Subcutaneous adipose tissue (tissue), 4 donors: Measurements from ENCODE around the gene CASP6. TPM values are rescaled to one million over a fixed set of nuclear protein-coding genes. Genes with fewer than 3 reads are reported as not detected.

ENCODE experiments used
- CTCF ChIP-seq: fragments of 450-650 bp; IDR thresholded peaks from one replicate; pipeline ENCODE4 v1.5.1; 2016; ENCODE audit warnings: low read depth, mild to moderate bottlenecking, control low read depth, antibody characterized with exemption, moderate library complexity
- total RNA-seq, 4 donors: library from RNA; depleted of rRNA; stranded (reverse); fragments of >200 nt; gene quantifications; one replicate each; pipeline ENCODE4 v1.1.0, GENCODE V29; 2016

CASP6 gene
- total RNA-seq, 4 donors from 2014 or later: 7.3 to 30.0 (median 24.1) TPM

DNA sequence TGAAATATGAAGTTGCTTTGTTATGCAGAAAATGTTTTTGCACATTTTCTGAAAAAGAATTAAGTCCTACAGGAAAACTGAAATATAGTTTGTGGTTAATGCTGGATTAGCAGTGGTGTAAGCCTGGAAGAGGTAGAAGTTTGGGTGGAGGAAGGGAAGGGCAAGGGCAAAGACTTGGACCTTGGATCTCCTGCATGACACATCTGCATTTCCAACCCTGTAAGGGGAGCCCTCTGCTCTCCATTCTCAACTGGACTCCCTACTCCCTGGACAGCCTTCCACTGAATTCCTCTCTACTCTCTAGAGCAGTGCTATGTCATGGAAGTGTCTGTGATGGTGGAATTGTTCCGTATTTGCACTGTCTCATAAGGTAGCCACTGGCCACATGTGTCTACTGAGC, 4.6 kb downstream of the CASP6 start:
- TF ChIP-seq CTCF: no peak

DNA sequence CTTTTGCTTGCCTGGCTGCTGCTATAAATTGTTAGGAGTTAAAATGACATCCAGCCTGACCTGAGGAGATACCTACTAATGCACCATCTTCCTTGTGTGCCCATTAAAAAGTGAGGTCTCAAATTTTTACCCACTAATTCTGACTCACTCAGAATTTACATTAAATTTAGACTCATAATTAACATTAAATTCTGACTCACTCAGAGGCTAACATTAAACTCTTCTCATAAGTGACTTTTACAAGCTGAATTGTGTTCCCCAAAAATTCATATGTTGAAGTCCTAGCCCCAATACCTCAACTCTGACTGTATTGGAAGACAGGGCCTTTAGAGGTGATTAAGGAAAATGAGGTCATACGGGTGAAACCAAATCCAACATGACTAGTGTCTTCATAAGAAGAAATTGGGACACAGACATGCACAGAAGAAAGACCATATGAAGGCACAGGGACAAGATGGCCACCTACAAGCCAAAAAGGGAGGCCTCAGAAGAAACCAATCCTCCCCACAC, 11.8 kb downstream of the CASP6 start:
- TF ChIP-seq CTCF: no peak

- TF ChIP-seq CTCF: no peak
Measured at GRCh38 chr4:109690690-109691410, 12.4 kb downstream of the CASP6 start.

DNA sequence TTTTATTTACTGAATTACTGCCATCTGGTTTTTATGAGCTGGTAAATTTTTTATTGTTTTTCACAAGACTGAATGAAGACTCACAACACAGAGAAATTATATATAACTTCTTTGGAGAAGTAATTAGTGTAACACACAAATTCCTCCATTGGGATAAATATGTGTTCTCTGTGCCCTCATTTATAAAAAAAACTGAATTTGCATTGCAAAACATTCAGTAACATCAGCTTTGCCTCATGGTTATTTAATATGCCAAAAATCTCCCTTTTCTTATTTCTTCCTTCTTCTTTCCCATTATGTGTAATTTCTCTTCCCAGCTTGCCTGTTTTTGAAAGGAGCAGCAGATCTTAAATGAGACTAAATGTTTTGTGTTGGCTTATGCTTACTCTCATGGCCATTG, 18.5 kb downstream of the CASP6 start:
- TF ChIP-seq CTCF: no peak

DNA sequence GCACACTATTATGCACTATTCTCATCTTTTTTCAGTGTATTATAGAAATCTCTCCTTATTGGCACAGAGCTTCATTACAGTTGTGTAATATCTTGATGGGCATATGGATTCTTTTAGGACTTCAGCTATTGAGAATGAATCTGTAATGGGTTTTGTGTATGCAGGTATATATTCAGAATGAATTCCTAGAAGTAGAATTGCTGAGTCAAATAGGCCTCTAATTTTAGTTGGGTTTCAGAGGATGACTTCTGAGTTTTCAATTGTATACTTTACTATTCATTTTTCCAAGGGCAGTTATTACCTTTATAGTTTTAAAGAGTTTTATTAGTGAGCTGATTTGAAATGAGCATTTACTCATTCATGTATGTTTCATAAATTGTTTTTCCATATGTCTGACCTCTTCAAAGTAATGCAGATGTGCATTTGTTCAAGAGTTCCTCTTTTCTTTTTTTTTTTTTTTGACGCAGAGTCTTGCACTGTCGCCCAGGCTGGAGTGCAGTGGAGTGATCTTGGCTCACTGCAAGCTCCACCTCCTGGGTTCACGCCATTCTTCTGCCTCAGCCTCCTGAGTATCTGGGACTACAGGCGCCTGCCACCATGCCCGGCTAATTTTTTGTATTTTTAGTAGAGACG, 19.5 kb downstream of the CASP6 start:
- TF ChIP-seq CTCF: no peak

DNA sequence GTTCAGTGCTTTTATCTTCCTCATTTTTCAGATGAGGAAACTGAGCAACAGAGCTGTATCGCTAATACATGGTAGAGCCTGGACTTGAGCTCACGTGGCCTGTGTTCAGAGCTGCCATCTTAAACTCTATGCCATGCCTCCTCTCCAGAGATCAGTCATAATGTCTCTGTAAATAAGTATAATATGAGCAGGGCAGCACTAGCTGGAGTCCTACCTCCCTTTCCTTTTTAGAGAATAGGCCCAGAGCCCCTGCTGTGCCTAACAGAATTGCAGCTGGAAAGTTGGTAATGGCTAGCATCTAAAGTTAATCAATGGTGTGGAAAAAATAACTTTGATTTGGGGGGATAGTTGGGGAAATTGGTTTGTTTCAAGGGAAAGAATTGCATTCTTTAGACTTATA, 20.4 kb downstream of the CASP6 start:
- no peak for TF ChIP-seq CTCF

- TF ChIP-seq CTCF: no peak
Measured at GRCh38 chr4:109676886-109677285, 26.4 kb downstream of the CASP6 start.
